Measurements from ENCODE around the gene SIPA1L3. TPM values are rescaled to one million over a fixed set of nuclear protein-coding genes. Genes with fewer than 3 reads are reported as not detected.

SIPA1L3 gene
- total and polyA plus RNA-seq, 2 experiments from 2014 or later, result 15.7 to 54.1 TPM

DNA sequence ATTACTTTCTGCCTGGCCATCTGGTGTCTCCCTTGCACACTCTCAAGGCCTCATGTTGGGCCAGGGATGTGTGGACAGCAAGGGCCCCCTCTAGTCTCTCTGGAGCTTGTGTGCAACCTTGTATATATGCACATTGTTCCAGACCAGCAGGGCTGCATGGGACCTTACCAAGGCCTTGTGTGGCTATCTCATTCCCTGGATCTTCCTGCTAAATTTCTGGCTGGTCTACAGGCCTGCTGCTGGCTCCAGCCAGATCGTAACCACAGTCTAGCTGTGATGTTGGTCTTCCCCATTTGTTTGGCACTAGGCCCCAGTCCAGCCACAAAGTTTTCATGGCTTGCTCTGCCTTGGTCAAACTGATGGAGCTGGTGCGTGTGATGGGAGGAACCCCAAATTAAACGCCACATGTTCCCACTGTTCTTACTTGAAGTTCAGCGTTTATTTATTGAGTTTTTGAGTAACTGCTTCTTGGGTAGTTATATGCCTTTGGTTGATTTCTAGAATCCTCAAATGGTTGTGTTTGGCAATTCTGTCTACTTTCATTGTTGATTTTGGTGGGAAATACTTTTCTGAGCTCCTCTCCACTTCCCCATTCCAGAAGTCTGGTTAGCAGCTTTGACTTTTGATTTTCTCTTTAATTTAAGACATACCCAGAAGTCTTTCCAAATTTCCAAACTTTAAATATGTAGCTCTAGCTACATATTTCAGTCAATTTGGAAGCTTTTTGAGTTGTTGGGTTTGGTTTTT is 56.4 kb downstream of the SIPA1L3 start:
- no peak overlapping the region for H3K4me3 Mint-ChIP-seq
- H3K27ac Mint-ChIP-seq, result peak overlapping the region; percentile 26; the same call in 1 of the 2 replicates
- TF ChIP-seq, protein P1, sequence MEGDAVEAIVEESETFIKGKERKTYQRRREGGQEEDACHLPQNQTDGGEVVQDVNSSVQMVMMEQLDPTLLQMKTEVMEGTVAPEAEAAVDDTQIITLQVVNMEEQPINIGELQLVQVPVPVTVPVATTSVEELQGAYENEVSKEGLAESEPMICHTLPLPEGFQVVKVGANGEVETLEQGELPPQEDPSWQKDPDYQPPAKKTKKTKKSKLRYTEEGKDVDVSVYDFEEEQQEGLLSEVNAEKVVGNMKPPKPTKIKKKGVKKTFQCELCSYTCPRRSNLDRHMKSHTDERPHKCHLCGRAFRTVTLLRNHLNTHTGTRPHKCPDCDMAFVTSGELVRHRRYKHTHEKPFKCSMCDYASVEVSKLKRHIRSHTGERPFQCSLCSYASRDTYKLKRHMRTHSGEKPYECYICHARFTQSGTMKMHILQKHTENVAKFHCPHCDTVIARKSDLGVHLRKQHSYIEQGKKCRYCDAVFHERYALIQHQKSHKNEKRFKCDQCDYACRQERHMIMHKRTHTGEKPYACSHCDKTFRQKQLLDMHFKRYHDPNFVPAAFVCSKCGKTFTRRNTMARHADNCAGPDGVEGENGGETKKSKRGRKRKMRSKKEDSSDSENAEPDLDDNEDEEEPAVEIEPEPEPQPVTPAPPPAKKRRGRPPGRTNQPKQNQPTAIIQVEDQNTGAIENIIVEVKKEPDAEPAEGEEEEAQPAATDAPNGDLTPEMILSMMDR (conservative IDR thresholded peaks at IDR 0.05; ENCODE audit: low read depth in 2 of 2), result peak in 1 of 2 experiments; percentile 12; a peak in 1 of 4 replicates
- TF ChIP-seq EZH2 (IDR thresholded peaks at IDR 0.05; ENCODE audit: low read depth, unreplicated experiment), result no peak
- TF ChIP-seq JUNB (IDR thresholded peaks at IDR 0.05; ENCODE audit: unreplicated experiment), result no peak
- no peak for TF ChIP-seq POLR2AphosphoS5 (IDR thresholded peaks at IDR 0.05; ENCODE audit: low read depth)
- no peak for TF ChIP-seq REST (IDR thresholded peaks at IDR 0.05; ENCODE audit: unreplicated experiment)
- no peak for TF ChIP-seq NANOG (IDR thresholded peaks at IDR 0.05; ENCODE audit: borderline replicate concordance)
- TF ChIP-seq ZNF331 (CRISPR knock-in tag; IDR thresholded peaks at IDR 0.05; ENCODE audit: low read depth), result no peak
- TF ChIP-seq, protein P2, sequence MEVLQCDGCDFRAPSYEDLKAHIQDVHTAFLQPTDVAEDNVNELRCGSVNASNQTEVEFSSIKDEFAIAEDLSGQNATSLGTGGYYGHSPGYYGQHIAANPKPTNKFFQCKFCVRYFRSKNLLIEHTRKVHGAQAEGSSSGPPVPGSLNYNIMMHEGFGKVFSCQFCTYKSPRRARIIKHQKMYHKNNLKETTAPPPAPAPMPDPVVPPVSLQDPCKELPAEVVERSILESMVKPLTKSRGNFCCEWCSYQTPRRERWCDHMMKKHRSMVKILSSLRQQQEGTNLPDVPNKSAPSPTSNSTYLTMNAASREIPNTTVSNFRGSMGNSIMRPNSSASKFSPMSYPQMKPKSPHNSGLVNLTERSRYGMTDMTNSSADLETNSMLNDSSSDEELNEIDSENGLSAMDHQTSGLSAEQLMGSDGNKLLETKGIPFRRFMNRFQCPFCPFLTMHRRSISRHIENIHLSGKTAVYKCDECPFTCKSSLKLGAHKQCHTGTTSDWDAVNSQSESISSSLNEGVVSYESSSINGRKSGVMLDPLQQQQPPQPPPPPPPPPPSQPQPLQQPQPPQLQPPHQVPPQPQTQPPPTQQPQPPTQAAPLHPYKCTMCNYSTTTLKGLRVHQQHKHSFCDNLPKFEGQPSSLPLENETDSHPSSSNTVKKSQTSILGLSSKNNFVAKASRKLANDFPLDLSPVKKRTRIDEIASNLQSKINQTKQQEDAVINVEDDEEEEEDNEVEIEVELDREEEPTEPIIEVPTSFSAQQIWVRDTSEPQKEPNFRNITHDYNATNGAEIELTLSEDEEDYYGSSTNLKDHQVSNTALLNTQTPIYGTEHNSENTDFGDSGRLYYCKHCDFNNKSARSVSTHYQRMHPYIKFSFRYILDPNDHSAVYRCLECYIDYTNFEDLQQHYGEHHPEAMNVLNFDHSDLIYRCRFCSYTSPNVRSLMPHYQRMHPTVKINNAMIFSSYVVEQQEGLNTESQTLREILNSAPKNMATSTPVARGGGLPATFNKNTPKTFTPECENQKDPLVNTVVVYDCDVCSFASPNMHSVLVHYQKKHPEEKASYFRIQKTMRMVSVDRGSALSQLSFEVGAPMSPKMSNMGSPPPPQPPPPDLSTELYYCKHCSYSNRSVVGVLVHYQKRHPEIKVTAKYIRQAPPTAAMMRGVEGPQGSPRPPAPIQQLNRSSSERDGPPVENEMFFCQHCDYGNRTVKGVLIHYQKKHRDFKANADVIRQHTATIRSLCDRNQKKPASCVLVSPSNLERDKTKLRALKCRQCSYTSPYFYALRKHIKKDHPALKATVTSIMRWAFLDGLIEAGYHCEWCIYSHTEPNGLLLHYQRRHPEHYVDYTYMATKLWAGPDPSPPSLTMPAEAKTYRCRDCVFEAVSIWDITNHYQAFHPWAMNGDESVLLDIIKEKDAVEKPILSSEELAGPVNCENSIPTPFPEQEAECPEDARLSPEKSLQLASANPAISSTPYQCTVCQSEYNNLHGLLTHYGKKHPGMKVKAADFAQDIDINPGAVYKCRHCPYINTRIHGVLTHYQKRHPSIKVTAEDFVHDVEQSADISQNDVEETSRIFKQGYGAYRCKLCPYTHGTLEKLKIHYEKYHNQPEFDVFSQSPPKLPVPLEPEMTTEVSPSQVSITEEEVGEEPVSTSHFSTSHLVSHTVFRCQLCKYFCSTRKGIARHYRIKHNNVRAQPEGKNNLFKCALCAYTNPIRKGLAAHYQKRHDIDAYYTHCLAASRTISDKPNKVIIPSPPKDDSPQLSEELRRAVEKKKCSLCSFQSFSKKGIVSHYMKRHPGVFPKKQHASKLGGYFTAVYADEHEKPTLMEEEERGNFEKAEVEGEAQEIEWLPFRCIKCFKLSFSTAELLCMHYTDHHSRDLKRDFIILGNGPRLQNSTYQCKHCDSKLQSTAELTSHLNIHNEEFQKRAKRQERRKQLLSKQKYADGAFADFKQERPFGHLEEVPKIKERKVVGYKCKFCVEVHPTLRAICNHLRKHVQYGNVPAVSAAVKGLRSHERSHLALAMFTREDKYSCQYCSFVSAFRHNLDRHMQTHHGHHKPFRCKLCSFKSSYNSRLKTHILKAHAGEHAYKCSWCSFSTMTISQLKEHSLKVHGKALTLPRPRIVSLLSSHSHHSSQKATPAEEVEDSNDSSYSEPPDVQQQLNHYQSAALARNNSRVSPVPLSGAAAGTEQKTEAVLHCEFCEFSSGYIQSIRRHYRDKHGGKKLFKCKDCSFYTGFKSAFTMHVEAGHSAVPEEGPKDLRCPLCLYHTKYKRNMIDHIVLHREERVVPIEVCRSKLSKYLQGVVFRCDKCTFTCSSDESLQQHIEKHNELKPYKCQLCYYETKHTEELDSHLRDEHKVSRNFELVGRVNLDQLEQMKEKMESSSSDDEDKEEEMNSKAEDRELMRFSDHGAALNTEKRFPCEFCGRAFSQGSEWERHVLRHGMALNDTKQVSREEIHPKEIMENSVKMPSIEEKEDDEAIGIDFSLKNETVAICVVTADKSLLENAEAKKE (CRISPR knock-in tag; IDR thresholded peaks at IDR 0.05), result no peak
- H4K20me1 ChIP-seq (replicated peaks; ENCODE audit: insufficient read depth), result no peaks in the 10 kb centered on the region
- H2AFZ ChIP-seq, result no peak overlapping the region
- peaks cover 79% of the 10 kb centered on the region for H3K79me2 ChIP-seq (replicated peaks; ENCODE audit: insufficient read depth)
- ATAC-seq (no peak; the same call in 2 of the 3 replicates), DNase-seq (ENCODE audit: low spot score) (no peak)
- peaks cover 7% of the 10 kb centered on the region; the same call in 2 of the 3 replicates for H3K9me3 Mint-ChIP-seq
- no peak overlapping the region for H3K4me2 ChIP-seq
- no peaks in the 10 kb centered on the region for H3F3A ChIP-seq (replicated peaks; ENCODE audit: low read depth)
- no peaks in the 10 kb centered on the region for H3K36me3 ChIP-seq (ENCODE audit: insufficient read depth)
- H3K4me3 ChIP-seq, result no peak overlapping the region
- H3K4me1 ChIP-seq (ENCODE audit: insufficient read depth), result no peaks in the 10 kb centered on the region
- H3K9me2 ChIP-seq (ENCODE audit: insufficient read depth), result no peaks in the 10 kb centered on the region
- H3K27me3 ChIP-seq (ENCODE audit: insufficient read depth), result no peaks in the 10 kb centered on the region
- peaks cover 6% of the 10 kb centered on the region for H3K27me3 Mint-ChIP-seq (ENCODE audit: insufficient read depth, low read depth, poor library complexity)
- H3K4me1 Mint-ChIP-seq, result peaks cover 18% of the 10 kb centered on the region; the same call in 2 of the 3 replicates
- no peak overlapping the region for H3K27ac ChIP-seq (ENCODE audit: low read depth)
- peaks cover 7% of the 10 kb centered on the region for H3K36me3 Mint-ChIP-seq (ENCODE audit: low read depth)

Measured in GM23338 (cell line).